HepG2 (cell line): ENCODE measurements around the gene RAE1. TPM values are rescaled to one million over a fixed set of nuclear protein-coding genes. Genes with fewer than 3 reads are reported as not detected.

Experiments used
- ATAC-seq: fragments of 200-7000 bp; cut with Tn5 transposase; 3 replicates; pipeline ENCODE4 v1.9.1; 2020; ENCODE audit warnings: mild to moderate bottlenecking, moderate library complexity
- BruUV-seq: library from RNA; stranded (reverse); fragments of 400-500 nt; replicated peaks from 2 replicates; lab custom pipeline; 2021; lab: Mats Ljungman, UMichigan
- CTCF ChIA-PET: fragments of 300-600 bp; formaldehyde crosslinking; extraction: SDS; loops from one replicate; lab custom pipeline; 2021; ENCODE audit warnings: low total read pairs, inconsistent platforms, low intra/inter-chr PET ratio; lab: Yijun Ruan, JAX
- POLR2A ChIA-PET: fragments of 350-600 bp; sonication (Branson Sonifier 250); formaldehyde crosslinking; loops from one replicate; lab custom pipeline; 2020; ENCODE audit warnings: antibody characterized with exemption, inconsistent platforms; lab: Yijun Ruan, JAX
- DNase-seq: peaks from one replicate; pipeline ENCODE4 v3.0.0-alpha.2; 2015; ENCODE audit warnings: low spot score
- FAIRE-seq: peaks from 3 replicates; lab custom pipeline; 2011; peaks lifted over from hg19 to GRCh38; lab: Jason Lieb, UNC
- H2AFZ ChIP-seq: one replicate; pipeline ENCODE4 v1.6.1; 2011; ENCODE audit warnings: low read length, inconsistent platforms
- H3K27ac ChIP-seq: fragments of 300-600 bp; 3 replicates; pipeline ENCODE4 v1.8.0; 2011; ENCODE audit warnings: mixed run types, mild to moderate bottlenecking, mixed read lengths, low read length, inconsistent platforms; ENCODE audit not compliant: insufficient read depth; ENCODE audit errors: extremely low read length
- H3K27me3 ChIP-seq, 2 experiments: fragments of 200-600 bp in 1 of 2; 2 replicates in 1 of 2; 3 replicates in 1 of 2; pipeline versions ENCODE4 v1.6.0 to v1.8.0; 2011; ENCODE audit warnings: low read length in 2 of 2, mild to moderate bottlenecking in 2 of 2, moderate library complexity in 2 of 2, inconsistent platforms in 1 of 2; ENCODE audit not compliant: insufficient read depth in 2 of 2, control insufficient read depth in 1 of 2
- H3K36me3 ChIP-seq, 2 experiments: fragments of 200-600 bp in 1 of 2; replicated peaks in 1 of 2; 2 replicates in 1 of 2; 3 replicates in 1 of 2; pipeline versions ENCODE4 v1.5.1 to v1.8.0; 2011; ENCODE audit warnings: low read length in 2 of 2, inconsistent platforms in 1 of 2; ENCODE audit not compliant: insufficient read depth in 2 of 2, control insufficient read depth in 1 of 2
- H3K4me1 ChIP-seq: 2 replicates; pipeline ENCODE4 v1.5.1; 2012; ENCODE audit warnings: low read length, inconsistent platforms; ENCODE audit not compliant: insufficient read depth
- H3K4me2 ChIP-seq: 2 replicates; pipeline ENCODE4 v1.6.0; 2011; ENCODE audit warnings: low read depth, low read length, inconsistent platforms
- H3K4me3 ChIP-seq, 3 experiments: fragments of 200-600 bp in 1 of 3; sonication (generic), shearing (Covaris generic) in 1 of 3; replicated peaks in 1 of 3; 2 replicates each; pipeline ENCODE4 v1.5.1; 2011 to 2016; ENCODE audit warnings: low read length in 3 of 3, inconsistent platforms in 2 of 3, low read depth in 2 of 3, mild to moderate bottlenecking in 2 of 3, control low read depth in 1 of 3, mixed read lengths in 1 of 3; ENCODE audit not compliant: insufficient read depth in 1 of 3
- H3K79me2 ChIP-seq: one replicate; pipeline ENCODE4 v1.6.1; 2011; ENCODE audit warnings: low read length, inconsistent platforms; ENCODE audit not compliant: insufficient read depth
- H3K9ac ChIP-seq: 2 replicates; pipeline ENCODE4 v1.6.0; 2011; ENCODE audit warnings: mild to moderate bottlenecking, low read depth, low read length, inconsistent platforms; ENCODE audit not compliant: insufficient read depth
- H3K9me3 ChIP-seq: 2 replicates; pipeline ENCODE4 v1.5.1; 2012; ENCODE audit warnings: mild to moderate bottlenecking, low read length
- H4K20me1 ChIP-seq: 2 replicates; pipeline ENCODE4 v1.6.0; 2011; ENCODE audit warnings: inconsistent platforms, mild to moderate bottlenecking, low read length, moderate library complexity; ENCODE audit not compliant: insufficient read depth
- ZNF629 ChIP-seq: sonication (generic); formaldehyde crosslinking; conservative IDR thresholded peaks from 2 replicates; pipeline ENCODE4 v1.5.0; 2020; ENCODE audit warnings: missing genetic modification reagents
- ZNF768 ChIP-seq: sonication (generic); formaldehyde crosslinking; IDR thresholded peaks from 2 replicates; pipeline ENCODE4 v1.4.0; 2020; ENCODE audit warnings: missing genetic modification reagents
- WGBS: methylation state at CpG from one replicate; pipeline ENCODE4 v1.1.6; 2017; ENCODE audit warnings: low lambda C conversion rate; 5-methylcytosine and 5-hydroxymethylcytosine counted together
- in situ Hi-C: cut with HindIII; loops from 2 replicates; pipeline ENCODE4 v1.10.0; 2017; ENCODE audit warnings: low pct_unique_long_range_greater_than_20kb; ENCODE audit not compliant: extremely low pct_ligation_motif_present
- intact Hi-C: fragments of 100-400 bp; cut with micrococcal nuclease; formaldehyde crosslinking; loops from one replicate; pipeline ENCODE4 v1.10.0; 2022; ENCODE audit not compliant: unreplicated experiment
- polyA plus RNA-seq, 8 experiments: library from polyadenylated mRNA; depleted of rRNA in 3 of 8; stranded (reverse) in 7 of 8; unstranded in 1 of 8; fragments of >200 nt; fragmentation: Illumina TruSeq in 4 of 8; extraction: Trizol in 4 of 8; gene quantifications; 2 replicates each; pipeline versions ENCODE4 v1.2.1 to v1.2.3, GENCODE V29; 2011 to 2016; ENCODE audit warnings: low read depth in 4 of 8, missing spikeins in 1 of 8, mixed read lengths in 1 of 8; ENCODE audit not compliant: insufficient read depth in 1 of 8
- total RNA-seq, 5 experiments: library from RNA; depleted of rRNA; stranded (reverse); fragments of >200 nt; fragmentation: Illumina TruSeq; extraction: Trizol; gene quantifications; 2 replicates each; pipeline ENCODE4 v1.2.3, GENCODE V29; 2016; ENCODE audit warnings: low read depth in 1 of 5
- TF ChIP-seq, protein P1 (sequence below): sonication (generic); formaldehyde crosslinking; IDR thresholded peaks from 2 replicates; pipeline ENCODE4 v1.5.0; 2020; ENCODE audit warnings: mild to moderate bottlenecking, missing genetic modification reagents, borderline replicate concordance
- TF ChIP-seq, protein P2 (sequence below): sonication (generic); formaldehyde crosslinking; IDR thresholded peaks from 2 replicates; pipeline ENCODE4 v1.4.0; 2020; ENCODE audit warnings: mild to moderate bottlenecking, low read depth, missing genetic modification reagents
- TF ChIP-seq, protein P3 (sequence below): sonication (generic); formaldehyde crosslinking; IDR thresholded peaks from 2 replicates; pipeline ENCODE4 v1.8.1; 2023; ENCODE audit warnings: mild to moderate bottlenecking, moderate library complexity, missing genetic modification reagents

Gene RAE1
- total and polyA plus RNA-seq, 2 of the 13 experiments (the other 11 are each of a cell fraction or from before 2014, with no cell fraction given) = 36.1 to 72.9 TPM

GRCh38 chr20:57387463-57387862 is 36.4 kb downstream of the RAE1 start:
- 0 out of 2 replicates have a peak, but pooled peaks have one; percentile 23 for TF ChIP-seq ZNF768
- TF ChIP-seq ZNF629 (CRISPR knock-in tag) = peak; percentile 70; the same call in 1 of the 2 replicates
- TF ChIP-seq, protein P1, sequence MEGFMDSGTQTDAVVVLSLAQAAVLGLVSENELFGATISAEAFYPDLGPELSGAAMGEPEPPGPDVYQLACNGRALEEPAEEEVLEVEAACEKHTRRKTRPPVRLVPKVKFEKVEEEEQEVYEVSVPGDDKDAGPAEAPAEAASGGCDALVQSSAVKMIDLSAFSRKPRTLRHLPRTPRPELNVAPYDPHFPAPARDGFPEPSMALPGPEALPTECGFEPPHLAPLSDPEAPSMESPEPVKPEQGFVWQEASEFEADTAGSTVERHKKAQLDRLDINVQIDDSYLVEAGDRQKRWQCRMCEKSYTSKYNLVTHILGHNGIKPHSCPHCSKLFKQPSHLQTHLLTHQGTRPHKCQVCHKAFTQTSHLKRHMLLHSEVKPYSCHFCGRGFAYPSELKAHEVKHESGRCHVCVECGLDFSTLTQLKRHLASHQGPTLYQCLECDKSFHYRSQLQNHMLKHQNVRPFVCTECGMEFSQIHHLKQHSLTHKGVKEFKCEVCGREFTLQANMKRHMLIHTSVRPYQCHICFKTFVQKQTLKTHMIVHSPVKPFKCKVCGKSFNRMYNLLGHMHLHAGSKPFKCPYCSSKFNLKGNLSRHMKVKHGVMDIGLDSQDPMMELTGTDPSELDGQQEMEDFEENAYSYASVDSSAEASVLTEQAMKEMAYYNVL (CRISPR knock-in tag) = no peak
- TF ChIP-seq, protein P2, sequence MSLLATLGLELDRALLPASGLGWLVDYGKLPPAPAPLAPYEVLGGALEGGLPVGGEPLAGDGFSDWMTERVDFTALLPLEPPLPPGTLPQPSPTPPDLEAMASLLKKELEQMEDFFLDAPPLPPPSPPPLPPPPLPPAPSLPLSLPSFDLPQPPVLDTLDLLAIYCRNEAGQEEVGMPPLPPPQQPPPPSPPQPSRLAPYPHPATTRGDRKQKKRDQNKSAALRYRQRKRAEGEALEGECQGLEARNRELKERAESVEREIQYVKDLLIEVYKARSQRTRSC (CRISPR knock-in tag) = no peak
- H3K4me2 ChIP-seq = no peak overlapping the region
- BruUV-seq = no TSS peak
- no peak overlapping the region for H3K4me3 ChIP-seq
- peaks cover 27% of the 10 kb centered on the region for H3K4me1 ChIP-seq
- no peaks in the 10 kb centered on the region for H3K9me3 ChIP-seq
- H3K36me3 ChIP-seq = no peaks in the 10 kb centered on the region; a peak in 1 of 5 replicates
- H3K79me2 ChIP-seq = peaks cover 5% of the 10 kb centered on the region
- no peak for ATAC-seq
- H3K9ac ChIP-seq = no peak overlapping the region
- intact Hi-C loops = no loop called here
- no peaks in the 10 kb centered on the region for H3K27me3 ChIP-seq
- CTCF ChIA-PET = no interaction called here
- in situ Hi-C loops = loop anchor here (10.0 to 25.0 kb wide), 2 partner anchors 197 to 825 kb away; no protein-coding TSS in a partner anchor
- no peak overlapping the region for H3K27ac ChIP-seq
- H2AFZ ChIP-seq = no peak overlapping the region
- no peak for DNase-seq
- H4K20me1 ChIP-seq = no peaks in the 10 kb centered on the region
- 85% methylated on average over 8 of the region's 8 CpGs for WGBS
- POLR2A ChIA-PET = interaction anchor here (1.8 kb wide), 1 partner anchor 44 kb away, joined by 6 read pairs; no protein-coding TSS in a partner anchor
- FAIRE-seq = no peak

- Histone ChIP-seq H3K4me2 (no peak overlapping the region), H3K36me3 (peaks cover 0 to 1% of the 10 kb centered on the region in 2 experiments; a peak in 2 of 5 replicates), H3K9me3 (no peaks in the 10 kb centered on the region), H3K9ac (no peak overlapping the region), H3K4me3 (no peak overlapping the region), H3K27me3 (no peaks in the 10 kb centered on the region), H4K20me1 (no peaks in the 10 kb centered on the region), H2AFZ (no peak overlapping the region), H3K27ac (no peak overlapping the region), H3K79me2 (peaks cover 9% of the 10 kb centered on the region), H3K4me1 (peaks cover 32% of the 10 kb centered on the region)
- POLR2A ChIA-PET = interaction anchor here (1.2 to 1.8 kb wide), 2 partner anchors 43 to 51 kb away, joined by 3 to 6 read pairs; no protein-coding TSS in a partner anchor
- DNase-seq (no peak), FAIRE-seq (no peak), ATAC-seq (no peak)
- no TSS peak for BruUV-seq
- in situ Hi-C loops = loop anchor here (10.0 to 25.0 kb wide), 2 partner anchors 197 to 824 kb away; no protein-coding TSS in a partner anchor
- intact Hi-C loops = no loop called here
- WGBS = 69% methylated on average over 7 of the region's 7 CpGs
- TF ChIP-seq, protein P3, sequence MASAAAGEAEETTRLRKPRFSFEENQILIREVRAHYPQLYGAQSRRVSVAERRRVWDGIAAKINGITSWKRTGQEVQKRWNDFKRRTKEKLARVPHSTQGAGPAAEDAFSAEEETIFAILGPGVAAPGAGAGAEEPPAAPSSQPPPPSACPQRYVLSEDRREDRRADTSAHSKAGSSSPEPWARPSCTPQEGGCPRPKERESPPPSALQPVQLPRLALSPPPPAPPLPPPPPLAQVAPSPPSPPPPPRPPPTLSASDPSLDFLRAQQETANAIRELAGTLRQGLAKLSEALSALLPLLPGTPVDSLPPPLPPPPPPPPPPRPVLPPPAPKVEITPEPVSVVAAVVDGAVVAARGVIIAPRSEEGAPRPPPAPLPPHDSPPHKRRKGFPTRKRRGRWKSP (CRISPR knock-in tag) = no peak
- CTCF ChIA-PET = no interaction called here
These were observed 36.9 kb downstream of the RAE1 start for GRCh38 chr20:57387945-57388371.
